Transverse colon (tissue), 4 donors: ENCODE results near the gene TMEM250.

Experiments
- CTCF ChIP-seq, 5 experiments: fragments of 200-600 bp in 3 of 5; fragments of 450-650 bp in 2 of 5; sonication (generic) in 3 of 5; IDR thresholded peaks; 1 replicate in 2 of 5; 2 replicates in 3 of 5; pipeline ENCODE4 v1.5.1; 2016 to 2017; ENCODE audit warnings: antibody characterized with exemption in 5 of 5, inconsistent platforms in 3 of 5, mild to moderate bottlenecking in 2 of 5, moderate library complexity in 1 of 5
- EP300 ChIP-seq: sonication (generic); formaldehyde crosslinking; IDR thresholded peaks from one replicate; pipeline ENCODE4 v1.6.1; 2017; ENCODE audit warnings: antibody characterized with exemption, low read depth
- POLR2A ChIP-seq: fragments of 450-650 bp; IDR thresholded peaks from one replicate; pipeline ENCODE4 v1.6.1; 2016; ENCODE audit warnings: antibody characterized with exemption, mild to moderate bottlenecking, moderate library complexity
- POLR2AphosphoS5 ChIP-seq, 3 donors: sonication (generic); formaldehyde crosslinking; IDR thresholded peaks; one replicate each; pipeline ENCODE4 v1.6.1; 2016; ENCODE audit warnings: antibody characterized with exemption in 3 of 3

GRCh38 chr9:136146126-136147037 is 27.7 kb upstream of the TMEM250 start:
- no peak for TF ChIP-seq CTCF (IDR thresholded peaks at IDR 0.05)
- no peak for TF ChIP-seq POLR2AphosphoS5 (IDR thresholded peaks at IDR 0.05)
- TF ChIP-seq POLR2A, result no peak
- TF ChIP-seq EP300, result no peak
